Endothelial cell of umbilical vein (primary cell): ENCODE measurements around the gene TMEM132E. TPM values are rescaled to one million over a fixed set of nuclear protein-coding genes. Genes with fewer than 3 reads are reported as not detected.

Experiments used
- BruUV-seq: library from RNA; stranded (reverse); fragments of 400-500 nt; replicated peaks from 2 replicates; lab custom pipeline; 2021; lab: Mats Ljungman, UMichigan
- CTCF ChIA-PET: fragments of 300-600, 350-600 bp; sonication (Branson Sonifier 250); formaldehyde crosslinking; loops from one replicate; lab custom pipeline; 2021; ENCODE audit warnings: antibody characterized with exemption, inconsistent platforms; lab: Charles Lee
- POLR2A ChIA-PET: fragments of 300-600, 350-600 bp; sonication (Branson Sonifier 250); formaldehyde crosslinking; loops from one replicate; lab custom pipeline; 2021; ENCODE audit warnings: antibody characterized with exemption, inconsistent platforms; lab: Charles Lee
- DNase-seq: peaks from one replicate; pipeline ENCODE4 v3.0.0-alpha.2; 2011; ENCODE audit warnings: low read depth, low spot score
- FAIRE-seq: peaks from 2 replicates; lab custom pipeline; 2011; peaks lifted over from hg19 to GRCh38; lab: Jason Lieb, UNC
- H2AFZ ChIP-seq: 2 replicates; pipeline ENCODE4 v1.6.0; 2012; ENCODE audit warnings: low read depth, low read length, control low read depth, inconsistent platforms
- H3K27ac ChIP-seq: 2 replicates; pipeline ENCODE4 v1.5.1; 2011; ENCODE audit warnings: low read depth, mild to moderate bottlenecking, control low read depth, low read length, moderate library complexity; ENCODE audit not compliant: insufficient read depth
- H3K27me3 ChIP-seq, 2 experiments: 2 replicates each; pipeline versions ENCODE4 v1.6.0 to v1.6.1; 2011; ENCODE audit warnings: low read length in 2 of 2, mixed read lengths in 1 of 2; ENCODE audit not compliant: control insufficient read depth in 2 of 2, insufficient read depth in 2 of 2
- H3K36me3 ChIP-seq, 2 experiments: 2 replicates in 1 of 2; 3 replicates in 1 of 2; pipeline ENCODE4 v1.5.1; 2011; ENCODE audit warnings: low read length in 2 of 2, mild to moderate bottlenecking in 1 of 2, moderate library complexity in 1 of 2; ENCODE audit not compliant: control insufficient read depth in 2 of 2, insufficient read depth in 2 of 2; ENCODE audit errors: extremely low read depth in 1 of 2
- H3K4me1 ChIP-seq: 3 replicates; pipeline ENCODE4 v1.5.1; 2011; ENCODE audit warnings: mild to moderate bottlenecking, low read length; ENCODE audit not compliant: control insufficient read depth, insufficient read depth; ENCODE audit errors: extremely low read depth
- H3K4me2 ChIP-seq: 2 replicates; pipeline ENCODE4 v1.6.1; 2011; ENCODE audit warnings: low read length, control low read depth, mixed read lengths; ENCODE audit not compliant: insufficient read depth
- H3K4me3 ChIP-seq, 3 experiments: fragments of 200-600 bp in 1 of 3; sonication (generic), shearing (Covaris generic) in 1 of 3; replicated peaks in 1 of 3; 2 replicates each; pipeline ENCODE4 v1.5.1; 2011 to 2016; ENCODE audit warnings: control low read depth in 3 of 3, low read length in 3 of 3, mild to moderate bottlenecking in 2 of 3, inconsistent platforms in 1 of 3, low read depth in 1 of 3, moderate library complexity in 1 of 3; ENCODE audit not compliant: insufficient read depth in 1 of 3
- H3K79me2 ChIP-seq: 2 replicates; pipeline ENCODE4 v1.6.0; 2012; ENCODE audit warnings: low read length, inconsistent platforms; ENCODE audit not compliant: control insufficient read depth, insufficient read depth
- H3K9ac ChIP-seq: replicated peaks from 2 replicates; pipeline ENCODE3; 2011; ENCODE audit warnings: low read length, control low read depth; ENCODE audit not compliant: insufficient read depth; ENCODE audit errors: extremely low read depth
- H3K9me1 ChIP-seq: replicated peaks from 3 replicates; pipeline ENCODE4 v1.6.0; 2011; ENCODE audit warnings: mild to moderate bottlenecking, low read length; ENCODE audit not compliant: control insufficient read depth, insufficient read depth; ENCODE audit errors: extremely low read depth
- H3K9me3 ChIP-seq: replicated peaks from 2 replicates; pipeline ENCODE4 v1.5.1; 2012; ENCODE audit warnings: low read length, inconsistent platforms; ENCODE audit not compliant: control insufficient read depth, insufficient read depth
- H4K20me1 ChIP-seq: replicated peaks from 2 replicates; pipeline ENCODE3; 2011; ENCODE audit warnings: mild to moderate bottlenecking, low read length; ENCODE audit not compliant: control insufficient read depth, insufficient read depth; ENCODE audit errors: extremely low read depth
- EZH2 ChIP-seq: IDR thresholded peaks from 2 replicates; pipeline ENCODE4 v1.6.1; 2012; ENCODE audit warnings: borderline replicate concordance, low read depth, mild to moderate bottlenecking, moderate library complexity, low read length, inconsistent platforms; ENCODE audit not compliant: severe bottlenecking
- FOS ChIP-seq: IDR thresholded peaks from 2 replicates; pipeline ENCODE4 v1.6.1; 2011; ENCODE audit warnings: mild to moderate bottlenecking, low read length, moderate library complexity, borderline replicate concordance; ENCODE audit not compliant: insufficient read depth
- POLR2A ChIP-seq: IDR thresholded peaks from 2 replicates; pipeline ENCODE4 v1.6.1; 2012; ENCODE audit warnings: low read depth, mild to moderate bottlenecking, control low read depth, low read length
- dilution Hi-C: fragments of 300-500 bp; cut with MboI; formaldehyde crosslinking; loops from one replicate; pipeline ENCODE4 v1.15.0; 2019; ENCODE audit warnings: low sequenced_read_pairs; ENCODE audit not compliant: extremely low pct_ligation_motif_present
- intact Hi-C: fragments of 100-400 bp; cut with micrococcal nuclease; formaldehyde crosslinking; loops from one replicate; pipeline ENCODE4 v1.10.0; 2022
- polyA plus RNA-seq, 4 experiments: library from polyadenylated mRNA; depleted of rRNA in 3 of 4; stranded (reverse) in 3 of 4; unstranded in 1 of 4; fragments of >200 nt; gene quantifications; 2 replicates each; pipeline versions ENCODE4 v1.2.1 to v1.2.3, GENCODE V29; 2011 to 2012; ENCODE audit warnings: missing spikeins in 1 of 4
- total RNA-seq: library from RNA; stranded (reverse); gene quantifications from 2 replicates; pipeline ENCODE4 v1.2.3, GENCODE V29; 2021
- TF ChIP-seq, protein P1 (sequence below): IDR thresholded peaks from 2 replicates; pipeline ENCODE4 v1.6.1; 2011; ENCODE audit not compliant: insufficient read depth, insufficient read length
- TF ChIP-seq, protein P2 (sequence below), 2 donors: IDR thresholded peaks; 1 replicate in 1 of 2; 2 replicates in 1 of 2; pipeline ENCODE4 v1.5.1; 2011; ENCODE audit warnings: low read length in 2 of 2, mild to moderate bottlenecking in 2 of 2, moderate library complexity in 2 of 2, control low read depth in 1 of 2, inconsistent platforms in 1 of 2, low read depth in 1 of 2; ENCODE audit not compliant: insufficient read depth in 1 of 2; ENCODE audit errors: extremely low read depth in 1 of 2

The TMEM132E gene
- total and polyA plus RNA-seq, 2 donors (not counting 3 experiments of a cell fraction or from before 2014, with no cell fraction given), result not detected

DNA sequence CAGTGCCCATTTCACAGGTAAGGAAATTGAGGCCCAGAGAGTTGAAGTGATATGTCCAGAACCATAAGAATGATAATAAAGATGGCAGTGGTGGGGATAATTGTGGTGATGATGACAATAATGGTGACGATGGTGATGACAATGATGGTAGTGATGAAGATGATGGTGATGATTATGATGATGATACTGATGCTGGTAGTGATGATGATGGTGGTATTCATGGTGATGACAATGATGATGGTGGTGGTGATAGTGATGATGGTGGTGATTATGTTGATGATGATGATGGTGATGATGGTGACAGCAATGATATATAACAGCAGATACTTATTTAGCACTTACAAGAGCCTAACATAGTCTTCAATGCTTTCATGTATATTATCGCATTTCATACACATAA lies 18.1 kb upstream of the TMEM132E start:
- no peak for FAIRE-seq
- H3K4me3 ChIP-seq, result no peak overlapping the region
- ChIA-PET CTCF (no interaction called here), POLR2A (no interaction called here)
- H3K27me3 ChIP-seq, result peaks cover 0 to 1% of the 10 kb centered on the region in 2 experiments
- H3K79me2 ChIP-seq, result no peaks in the 10 kb centered on the region
- no peak overlapping the region for H3K4me2 ChIP-seq
- dilution Hi-C loops (no loop called here), intact Hi-C loops (no loop called here)
- no TSS peak for BruUV-seq
- no peak for DNase-seq
- H3K9ac ChIP-seq, result no peak overlapping the region
- H3K36me3 ChIP-seq, result no peaks in the 10 kb centered on the region
- H3K27ac ChIP-seq, result no peak overlapping the region
- no peaks in the 10 kb centered on the region for H4K20me1 ChIP-seq
- no peak for TF ChIP-seq POLR2A
- TF ChIP-seq, protein P1, sequence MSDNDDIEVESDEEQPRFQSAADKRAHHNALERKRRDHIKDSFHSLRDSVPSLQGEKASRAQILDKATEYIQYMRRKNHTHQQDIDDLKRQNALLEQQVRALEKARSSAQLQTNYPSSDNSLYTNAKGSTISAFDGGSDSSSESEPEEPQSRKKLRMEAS, result no peak
- TF ChIP-seq EZH2, result no peak
- H2AFZ ChIP-seq, result no peak overlapping the region
- H3K9me3 ChIP-seq, result no peaks in the 10 kb centered on the region
- H3K9me1 ChIP-seq, result no peaks in the 10 kb centered on the region
- H3K4me1 ChIP-seq, result no peaks in the 10 kb centered on the region

DNA sequence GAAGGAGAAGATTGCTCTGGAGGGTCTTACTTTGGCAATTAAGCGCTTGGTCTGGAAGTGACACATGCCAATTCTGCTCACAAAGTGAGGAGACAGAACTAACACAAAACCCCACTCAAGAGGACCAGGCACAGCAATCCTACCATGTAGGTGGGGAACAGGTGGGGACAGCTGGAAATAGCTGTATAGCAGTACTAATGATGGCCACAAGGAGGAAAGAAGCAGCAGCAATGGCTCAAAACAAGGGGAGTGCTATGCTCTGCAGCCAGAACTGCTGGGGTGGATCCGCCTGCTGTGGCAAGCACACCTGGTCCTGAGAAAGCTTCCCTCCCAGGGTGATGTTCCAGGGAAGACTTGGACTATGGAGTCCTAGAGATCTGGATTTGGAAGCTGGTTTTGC lies 17.0 kb upstream of the TMEM132E start:
- Histone ChIP-seq H3K4me1 (no peaks in the 10 kb centered on the region), H4K20me1 (no peaks in the 10 kb centered on the region), H3K27ac (no peak overlapping the region), H3K36me3 (no peaks in the 10 kb centered on the region), H3K4me3 (no peak overlapping the region), H3K9me3 (no peaks in the 10 kb centered on the region), H3K9me1 (no peaks in the 10 kb centered on the region), H2AFZ (no peak overlapping the region), H3K27me3 (peaks cover 0 to 1% of the 10 kb centered on the region in 2 experiments), H3K79me2 (no peaks in the 10 kb centered on the region), H3K4me2 (no peak overlapping the region), H3K9ac (no peak overlapping the region)
- TF ChIP-seq FOS, result no peak
- TF ChIP-seq, protein P2, sequence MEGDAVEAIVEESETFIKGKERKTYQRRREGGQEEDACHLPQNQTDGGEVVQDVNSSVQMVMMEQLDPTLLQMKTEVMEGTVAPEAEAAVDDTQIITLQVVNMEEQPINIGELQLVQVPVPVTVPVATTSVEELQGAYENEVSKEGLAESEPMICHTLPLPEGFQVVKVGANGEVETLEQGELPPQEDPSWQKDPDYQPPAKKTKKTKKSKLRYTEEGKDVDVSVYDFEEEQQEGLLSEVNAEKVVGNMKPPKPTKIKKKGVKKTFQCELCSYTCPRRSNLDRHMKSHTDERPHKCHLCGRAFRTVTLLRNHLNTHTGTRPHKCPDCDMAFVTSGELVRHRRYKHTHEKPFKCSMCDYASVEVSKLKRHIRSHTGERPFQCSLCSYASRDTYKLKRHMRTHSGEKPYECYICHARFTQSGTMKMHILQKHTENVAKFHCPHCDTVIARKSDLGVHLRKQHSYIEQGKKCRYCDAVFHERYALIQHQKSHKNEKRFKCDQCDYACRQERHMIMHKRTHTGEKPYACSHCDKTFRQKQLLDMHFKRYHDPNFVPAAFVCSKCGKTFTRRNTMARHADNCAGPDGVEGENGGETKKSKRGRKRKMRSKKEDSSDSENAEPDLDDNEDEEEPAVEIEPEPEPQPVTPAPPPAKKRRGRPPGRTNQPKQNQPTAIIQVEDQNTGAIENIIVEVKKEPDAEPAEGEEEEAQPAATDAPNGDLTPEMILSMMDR (IDR thresholded peaks at IDR 0.05; ENCODE audit: extremely low read depth in 1 of 2, insufficient read depth in 1 of 2, low read depth in 1 of 2, low read length in 2 of 2), result peak in 1 of 2 donors; percentile 34
- no TSS peak for BruUV-seq
- intact Hi-C loops, result no loop called here
- ChIA-PET POLR2A (no interaction called here), CTCF (interaction anchor here (1.3 kb wide), 1 partner anchor 20 kb away, joined by 6 read pairs; no protein-coding TSS in a partner anchor)
- dilution Hi-C loops, result no loop called here
- no peak for DNase-seq
- FAIRE-seq, result no peak
